ENCODE measurements around the gene KIRREL1.

- TF ChIP-seq POLR2AphosphoS5 (IDR thresholded peaks at IDR 0.05; ENCODE audit: low read depth, low read length) (no peak), REST (IDR thresholded peaks at IDR 0.05; ENCODE audit: insufficient read depth in 1 of 2, low read depth in 2 of 2, low read length in 2 of 2) (no peak)
Observed at GRCh38 chr1:157985473-157985872, 8.0 kb upstream of the KIRREL1 start.
